Sigmoid colon (tissue), 7 donors: Measurements from ENCODE around the gene LRRC49. TPM values are rescaled to one million over a fixed set of nuclear protein-coding genes. Genes with fewer than 3 reads are reported as not detected.

ENCODE experiments used
- DNase-seq: peaks from one replicate; pipeline ENCODE4 v3.0.0-alpha.2; 2019
- H3K27ac ChIP-seq, 4 donors: fragments of 200-600 bp; sonication (generic); one replicate each; pipeline ENCODE4 v1.5.1; 2016 to 2019; ENCODE audit warnings: mild to moderate bottlenecking in 1 of 4
- H3K27me3 ChIP-seq, 3 donors: fragments of 200-600 bp; sonication (generic); one replicate each; pipeline ENCODE4 v1.5.1; 2019; ENCODE audit warnings: mild to moderate bottlenecking in 1 of 3
- H3K36me3 ChIP-seq, 4 donors: fragments of 200-600 bp; sonication (generic); one replicate each; pipeline ENCODE4 v1.5.1; 2016 to 2019
- H3K4me1 ChIP-seq, 4 donors: fragments of 200-600 bp; sonication (generic); one replicate each; pipeline ENCODE4 v1.5.1; 2017 to 2019
- H3K4me3 ChIP-seq, 4 donors: fragments of 200-600 bp; sonication (generic); one replicate each; pipeline ENCODE4 v1.5.1; 2017 to 2019; ENCODE audit warnings: mild to moderate bottlenecking in 2 of 4, moderate library complexity in 1 of 4
- H3K9me3 ChIP-seq, 4 donors: fragments of 200-600 bp in 3 of 4; sonication (generic) in 3 of 4; one replicate each; pipeline versions ENCODE4 v1.5.1 to v1.6.1; 2013 to 2019
- CTCF ChIP-seq, 4 experiments: fragments of 450-650 bp in 3 of 4; fragments of 200-600 bp in 1 of 4; IDR thresholded peaks; one replicate each; pipeline ENCODE4 v1.5.1; 2016 to 2019; ENCODE audit warnings: antibody characterized with exemption in 4 of 4, mild to moderate bottlenecking in 3 of 4, moderate library complexity in 2 of 4
- EP300 ChIP-seq, 4 donors: sonication (generic); formaldehyde crosslinking; IDR thresholded peaks; one replicate each; pipeline ENCODE4 v1.6.1; 2017; ENCODE audit warnings: antibody characterized with exemption in 4 of 4
- POLR2A ChIP-seq, 2 donors: fragments of 450-650 bp; IDR thresholded peaks; one replicate each; pipeline ENCODE4 v1.6.1; 2016; ENCODE audit warnings: antibody characterized with exemption in 2 of 2, mild to moderate bottlenecking in 2 of 2, moderate library complexity in 2 of 2
- POLR2AphosphoS5 ChIP-seq, 4 donors: sonication (generic); formaldehyde crosslinking; IDR thresholded peaks; one replicate each; pipeline ENCODE4 v1.6.1; 2017; ENCODE audit warnings: antibody characterized with exemption in 4 of 4
- WGBS, 2 donors: extraction: QIAGEN DNeasy Blood & Tissue Kit; methylation state at CpG; one replicate each; pipeline ENCODE4 v1.1.7; 2013; 5-methylcytosine and 5-hydroxymethylcytosine counted together
- intact Hi-C: fragments of 100-400 bp; cut with DNase I; formaldehyde crosslinking; loops from one replicate; pipeline ENCODE4 v1.15.1; 2023
- polyA plus RNA-seq, 3 donors: library from polyadenylated mRNA; stranded (reverse); fragments of 200-250 nt; gene quantifications; one replicate each; pipeline ENCODE4 v1.2.3, GENCODE V29; 2013
- total RNA-seq, 4 donors: library from RNA; depleted of rRNA; stranded (reverse); fragments of >200 nt; gene quantifications; one replicate each; pipeline ENCODE4 v1.1.0, GENCODE V29; 2016
- donor health status: healthy with polysubstance abuse.
- donor health status: Bipolar disorder and iron deficiency.
- donor health status: healthy.

Gene LRRC49
- total and polyA plus RNA-seq, 7 donors = 1.6 to 20.2 (median 10.3) TPM

- 75 to 78% methylated on average over 7 of the region's 7 CpGs for WGBS, 2 donors
- intact Hi-C loops = loop anchor here (2.0 kb wide), 1 partner anchor 50 kb away; no protein-coding TSS in a partner anchor
- H3K27me3 ChIP-seq = no peaks in the 10 kb centered on the region
- DNase-seq = no peak
- H3K9me3 ChIP-seq = no peaks in the 10 kb centered on the region
- TF ChIP-seq EP300 (IDR thresholded peaks at IDR 0.05) (no peak), CTCF (IDR thresholded peaks at IDR 0.05) (no peak), POLR2A (IDR thresholded peaks at IDR 0.05) (no peak)
- H3K36me3 ChIP-seq = no peaks in the 10 kb centered on the region
- no peak overlapping the region for H3K27ac ChIP-seq
- peaks cover 0 to 5% (median 2%) of the 10 kb centered on the region in 4 donors for H3K4me1 ChIP-seq
- H3K4me3 ChIP-seq = no peak overlapping the region
Measured at GRCh38 chr15:70875001-70875782, 17.4 kb upstream of the LRRC49 start.

GRCh38 chr15:70876011-70876410, 16.6 kb upstream of the LRRC49 start:
- intact Hi-C loops = no loop called here
- Histone ChIP-seq H3K9me3 (no peaks in the 10 kb centered on the region), H3K27ac (no peak overlapping the region), H3K4me1 (no peaks in the 10 kb centered on the region), H3K4me3 (no peak overlapping the region), H3K27me3 (no peaks in the 10 kb centered on the region), H3K36me3 (no peaks in the 10 kb centered on the region)
- no peak for DNase-seq
- 67 to 78% methylated on average over 3 of the region's 3 CpGs for WGBS, 2 donors
- TF ChIP-seq CTCF (IDR thresholded peaks at IDR 0.05) = no peak
- no peak for TF ChIP-seq POLR2A (IDR thresholded peaks at IDR 0.05)
- no peak for TF ChIP-seq EP300 (IDR thresholded peaks at IDR 0.05)
- no peak for TF ChIP-seq POLR2AphosphoS5 (IDR thresholded peaks at IDR 0.05)

- TF ChIP-seq EP300 (IDR thresholded peaks at IDR 0.05) (no peak), POLR2AphosphoS5 (IDR thresholded peaks at IDR 0.05) (no peak), POLR2A (IDR thresholded peaks at IDR 0.05) (no peak), CTCF (IDR thresholded peaks at IDR 0.05) (no peak)
- intact Hi-C loops = no loop called here
- no peak for DNase-seq
- Histone ChIP-seq H3K4me3 (no peak overlapping the region), H3K27me3 (no peaks in the 10 kb centered on the region), H3K36me3 (no peaks in the 10 kb centered on the region), H3K27ac (no peak overlapping the region), H3K4me1 (no peaks in the 10 kb centered on the region), H3K9me3 (no peaks in the 10 kb centered on the region)
- WGBS, 2 donors = 75 to 79% methylated on average over 2 of the region's 2 CpGs
Measured at GRCh38 chr15:70876683-70877082, 15.9 kb upstream of the LRRC49 start.

GRCh38 chr15:70879401-70879800, 13.2 kb upstream of the LRRC49 start:
- Histone ChIP-seq H3K27me3 (no peaks in the 10 kb centered on the region), H3K9me3 (no peaks in the 10 kb centered on the region), H3K4me1 (no peaks in the 10 kb centered on the region), H3K4me3 (no peak overlapping the region), H3K27ac (no peak overlapping the region), H3K36me3 (no peaks in the 10 kb centered on the region)
- 74 to 84% methylated on average over 2 of the region's 2 CpGs for WGBS, 2 donors
- no peak for TF ChIP-seq POLR2AphosphoS5 (IDR thresholded peaks at IDR 0.05)
- TF ChIP-seq POLR2A (IDR thresholded peaks at IDR 0.05) = no peak
- no peak for TF ChIP-seq EP300 (IDR thresholded peaks at IDR 0.05)
- TF ChIP-seq CTCF (IDR thresholded peaks at IDR 0.05) = no peak
- intact Hi-C loops = no loop called here
- no peak for DNase-seq

GRCh38 chr15:70880781-70881180, 11.8 kb upstream of the LRRC49 start:
- Histone ChIP-seq H3K36me3 (no peaks in the 10 kb centered on the region), H3K27ac (no peak overlapping the region), H3K4me3 (no peak overlapping the region), H3K4me1 (no peaks in the 10 kb centered on the region), H3K27me3 (no peaks in the 10 kb centered on the region), H3K9me3 (no peaks in the 10 kb centered on the region)
- TF ChIP-seq POLR2AphosphoS5 (IDR thresholded peaks at IDR 0.05) (no peak), POLR2A (IDR thresholded peaks at IDR 0.05) (no peak), EP300 (IDR thresholded peaks at IDR 0.05) (no peak), CTCF (IDR thresholded peaks at IDR 0.05) (no peak)
- 92% methylated on average over 2 of the region's 2 CpGs for WGBS, 2 donors
- DNase-seq = no peak
- intact Hi-C loops = no loop called here
